HG03575 (cell line): ENCODE results near the gene SLC30A2.

Source experiments
- ATAC-seq: cut with Tn5 transposase; IDR thresholded peaks from one replicate; pipeline ENCODE4 v1.9.1; 2021; ENCODE audit not compliant: unreplicated experiment, insufficient number of reproducible peaks, low FRiP score; ENCODE audit errors: extremely low read depth

SLC30A2 gene

DNA sequence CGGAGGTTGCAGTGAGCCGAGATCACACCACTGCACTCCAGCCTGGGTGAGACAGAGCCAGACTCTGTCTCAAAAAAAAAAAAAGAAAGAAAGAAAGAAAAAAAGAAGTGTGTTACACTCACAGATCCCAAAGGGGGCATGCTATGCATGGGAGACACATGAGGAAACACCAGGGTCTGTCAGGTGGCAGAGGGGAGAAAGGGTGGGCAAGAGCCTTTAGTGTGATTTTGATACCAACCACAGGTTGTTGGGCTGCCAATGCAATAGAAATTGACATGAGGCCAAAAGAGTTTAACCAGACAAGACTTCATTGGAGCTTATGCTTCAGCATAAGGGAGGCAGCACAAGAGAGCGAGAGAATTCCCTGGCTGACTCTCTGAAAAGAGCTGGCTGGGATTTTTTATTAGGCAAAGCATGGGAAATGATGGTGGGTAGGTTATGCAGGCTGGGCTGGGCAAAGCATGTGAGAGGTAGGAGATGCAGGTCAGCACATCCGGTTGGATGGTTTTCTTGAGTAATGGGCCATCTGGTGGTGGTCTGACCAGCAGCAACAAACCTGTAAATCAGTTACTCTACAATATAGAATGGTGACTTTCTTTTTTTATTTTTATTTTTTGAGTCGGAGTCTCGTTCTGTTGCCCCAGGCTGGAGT lies 36.0 kb downstream of the SLC30A2 start:
- ATAC-seq: no peak

DNA sequence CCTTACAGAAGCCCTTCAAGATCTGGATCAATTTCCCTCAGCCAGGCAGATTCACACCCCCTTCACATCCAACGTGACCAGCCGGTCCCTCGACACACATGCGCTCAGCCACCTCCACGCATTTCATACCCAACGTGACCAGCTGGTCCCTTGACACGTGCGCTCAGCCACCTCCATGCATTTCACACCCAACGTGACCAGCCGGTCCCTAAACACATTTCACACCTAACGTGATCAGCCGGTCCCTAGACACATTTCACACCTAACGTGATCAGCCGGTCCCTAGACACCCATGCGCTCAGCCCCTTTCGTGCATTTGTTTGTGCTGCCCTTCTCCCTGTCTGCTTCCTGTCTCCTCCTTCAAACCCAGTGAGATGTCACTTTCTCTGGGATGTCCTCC lies 39.2 kb downstream of the SLC30A2 start:
- no peak for ATAC-seq

DNA sequence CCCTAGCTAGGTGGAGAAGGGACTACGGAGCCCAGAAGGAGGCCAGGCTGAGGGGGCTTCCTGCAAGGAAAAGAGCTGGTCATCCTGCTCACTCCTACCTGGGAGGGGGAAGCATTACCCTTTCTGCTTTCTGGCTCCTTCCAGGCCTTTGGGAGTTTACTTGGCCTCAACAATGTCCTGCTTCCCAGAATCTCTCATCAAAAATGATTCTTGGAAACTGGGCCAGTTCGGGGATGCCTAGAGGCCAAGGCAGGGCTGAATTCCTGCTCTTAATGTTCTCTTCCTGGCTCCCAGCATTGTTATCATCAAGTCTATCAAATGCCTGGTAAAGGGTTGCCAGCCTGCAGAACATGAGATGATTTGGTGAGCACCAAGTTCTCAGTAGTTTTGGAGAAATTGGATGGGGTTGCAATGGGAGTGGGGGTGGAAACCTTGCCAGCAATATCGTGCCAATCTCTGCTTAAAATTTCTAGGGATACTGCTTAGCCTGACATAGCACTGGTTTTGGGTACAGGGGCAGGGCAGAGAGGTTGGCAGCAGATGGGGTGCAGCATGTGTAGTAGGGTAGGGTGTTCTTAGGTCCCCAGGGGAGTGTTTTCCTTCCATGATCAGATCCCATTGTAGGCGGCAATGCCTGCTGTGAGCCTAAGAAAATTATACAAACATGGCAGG lies 40.3 kb downstream of the SLC30A2 start:
- no peak for ATAC-seq

DNA sequence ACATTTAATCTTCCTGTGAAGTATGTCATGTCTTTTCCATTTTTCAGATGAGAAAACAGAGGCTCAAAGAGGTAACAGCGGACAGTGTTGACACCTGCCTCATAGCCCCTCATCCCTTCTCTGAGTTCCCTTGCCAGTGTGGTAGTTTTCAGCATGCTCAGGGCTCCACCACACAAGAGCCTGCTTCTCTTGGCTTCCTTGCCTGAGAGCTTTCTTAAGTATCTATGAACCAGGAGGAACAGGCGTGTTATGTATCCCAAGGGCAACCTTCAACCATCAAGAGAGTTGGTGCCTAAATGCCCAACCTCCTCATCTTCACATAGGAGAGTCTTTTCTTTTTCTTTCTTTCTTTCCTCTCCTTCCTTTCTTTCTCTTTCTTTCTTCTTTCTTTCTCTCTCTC lies 42.2 kb downstream of the SLC30A2 start:
- no peak for ATAC-seq

DNA sequence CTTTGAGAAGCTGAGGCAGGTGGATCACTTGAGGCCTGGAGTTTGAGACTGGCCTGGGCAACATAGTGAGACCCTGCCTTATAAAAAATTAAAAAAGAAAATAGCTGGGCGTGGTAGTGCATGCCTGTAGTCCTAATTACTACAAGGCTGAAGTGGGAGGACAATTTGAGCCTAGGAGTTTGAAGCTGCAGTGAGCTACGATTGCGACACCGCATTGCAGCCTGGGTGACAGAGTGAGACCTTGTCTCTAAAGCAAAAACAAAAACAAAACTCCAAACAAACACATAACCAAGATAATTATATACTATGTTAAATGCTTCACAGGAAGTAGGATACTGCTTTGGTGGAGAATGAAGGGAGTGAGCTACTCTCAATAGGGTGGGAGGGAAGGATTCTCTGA lies 42.7 kb downstream of the SLC30A2 start:
- ATAC-seq: no peak

DNA sequence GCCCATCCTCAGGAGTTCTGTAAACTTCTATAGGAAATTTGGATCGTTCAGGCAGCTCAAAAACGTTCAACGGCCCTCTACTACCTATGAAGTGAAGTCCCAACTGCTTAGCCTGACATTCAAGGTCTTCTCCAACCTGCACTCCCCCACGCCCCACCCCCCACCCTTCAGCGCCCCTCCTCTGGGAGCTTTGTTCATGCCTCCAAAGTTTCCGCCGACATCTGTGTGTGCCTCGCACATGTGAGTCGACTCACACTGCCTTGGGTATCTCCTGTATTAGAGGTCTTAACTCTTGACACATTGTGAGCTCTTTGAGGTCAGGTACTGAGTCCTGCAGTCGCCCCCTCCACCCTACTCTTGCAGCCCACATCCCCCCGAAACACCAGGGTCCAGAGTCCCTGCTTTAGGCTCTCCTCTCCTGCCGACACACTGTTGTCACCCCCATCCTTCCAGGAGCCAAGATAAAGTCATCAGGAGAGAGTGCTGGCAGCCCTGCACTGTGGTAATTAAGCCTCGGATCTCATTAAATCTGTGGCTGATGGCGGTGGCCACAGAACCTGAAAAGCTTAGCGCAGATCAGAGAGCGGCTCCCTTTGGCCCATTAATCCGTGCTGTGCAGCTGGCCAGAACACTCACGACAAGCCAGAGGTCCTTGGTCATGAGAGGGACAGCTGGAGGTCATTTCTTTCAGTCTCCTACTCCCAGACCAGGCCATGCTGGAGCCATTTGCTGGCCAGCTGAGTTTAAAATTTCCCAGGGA lies 46.7 kb downstream of the SLC30A2 start:
- ATAC-seq: no peak

DNA sequence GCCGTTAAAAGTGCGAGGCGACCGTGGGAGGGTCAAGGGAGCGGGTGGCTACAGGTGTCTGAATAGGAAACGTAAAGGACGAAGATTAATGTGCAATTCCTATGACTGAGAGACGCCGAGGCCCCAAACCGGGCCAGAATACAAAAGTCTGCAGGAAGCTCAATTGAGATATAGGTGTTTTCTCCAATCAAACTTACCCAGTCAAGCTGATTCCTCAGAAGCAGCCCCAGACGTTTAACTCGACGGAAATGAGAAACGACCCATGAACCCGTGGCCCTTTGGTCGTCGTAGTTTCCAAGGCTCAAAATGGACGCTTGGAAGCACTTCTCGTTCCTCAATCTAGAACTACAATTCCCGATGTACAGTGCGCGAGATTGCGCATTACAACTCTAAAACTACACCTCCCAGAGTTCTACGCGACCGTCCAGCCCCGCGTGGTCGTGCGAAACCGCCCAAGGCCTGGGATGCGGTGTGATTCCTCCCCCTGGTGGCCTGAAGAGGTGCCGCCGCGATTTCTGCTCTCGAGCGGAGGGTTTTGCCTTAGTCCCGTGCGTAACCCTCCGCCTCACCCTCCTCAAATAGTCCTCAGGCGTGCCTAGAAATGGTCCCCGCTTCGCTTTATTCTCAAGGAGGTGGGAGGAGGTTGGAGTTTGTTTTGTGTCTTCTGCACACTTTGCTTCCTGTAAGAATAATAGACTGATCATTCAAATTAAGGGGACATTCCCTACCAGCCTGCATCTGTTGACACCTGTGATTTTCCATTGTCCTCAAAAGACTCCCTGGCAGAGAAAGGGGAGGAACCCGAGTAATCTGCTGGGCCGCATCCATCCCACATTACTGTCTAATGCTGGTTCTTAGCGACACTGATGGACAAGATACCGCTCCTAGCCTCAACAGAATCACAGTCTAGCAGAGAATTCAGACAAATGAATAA lies 47.8 kb downstream of the SLC30A2 start, which contains the start of gene PAFAH2:
TSS of gene PAFAH2 (minus strand) at position 236 of the 934 bp plus-strand sequence. CDS start 7,247 bp downstream, outside the sequence.
- ATAC-seq: peak; percentile 58

DNA sequence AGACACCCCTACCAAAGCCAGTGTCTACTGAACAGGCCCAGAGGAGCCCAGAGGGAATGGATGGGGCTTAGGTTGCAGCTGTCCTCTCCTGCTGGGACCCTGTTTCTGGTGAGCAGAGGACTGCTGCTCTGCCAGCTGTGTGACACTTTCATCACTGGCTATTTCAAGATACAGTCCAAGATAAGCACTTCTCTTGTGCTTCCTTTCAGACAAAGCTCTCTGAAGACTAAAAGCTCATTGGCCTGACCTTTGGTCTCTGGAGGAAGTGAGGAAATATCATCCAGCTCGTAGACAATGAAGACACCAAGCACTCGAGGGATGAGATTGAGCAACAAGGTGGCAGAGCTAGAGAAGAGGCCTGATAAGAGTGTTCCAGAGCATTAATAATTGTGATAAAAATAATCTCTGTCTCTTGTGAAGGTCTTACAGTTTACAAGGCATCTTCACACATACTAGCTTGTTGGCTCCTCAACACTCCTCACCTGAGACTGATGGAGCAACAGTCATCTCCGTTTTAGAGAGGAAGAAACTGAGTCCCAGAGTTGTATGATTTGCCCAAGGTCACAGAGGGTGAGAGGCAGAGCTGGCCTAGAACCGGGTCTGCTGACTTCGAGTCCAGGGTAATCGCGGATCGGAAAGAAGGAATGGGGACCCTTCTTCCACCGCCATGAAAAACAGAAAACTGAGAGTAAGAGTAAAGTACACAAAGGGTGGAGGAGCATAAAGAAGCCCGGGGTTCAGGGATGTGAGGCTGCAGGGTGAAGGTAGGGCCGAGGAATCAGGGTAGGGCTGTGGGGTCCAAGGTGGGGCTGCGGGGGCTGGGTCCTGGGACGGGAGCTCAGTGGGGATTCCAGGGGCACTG lies 48.7 kb downstream of the SLC30A2 start:
- ATAC-seq: no peak

DNA sequence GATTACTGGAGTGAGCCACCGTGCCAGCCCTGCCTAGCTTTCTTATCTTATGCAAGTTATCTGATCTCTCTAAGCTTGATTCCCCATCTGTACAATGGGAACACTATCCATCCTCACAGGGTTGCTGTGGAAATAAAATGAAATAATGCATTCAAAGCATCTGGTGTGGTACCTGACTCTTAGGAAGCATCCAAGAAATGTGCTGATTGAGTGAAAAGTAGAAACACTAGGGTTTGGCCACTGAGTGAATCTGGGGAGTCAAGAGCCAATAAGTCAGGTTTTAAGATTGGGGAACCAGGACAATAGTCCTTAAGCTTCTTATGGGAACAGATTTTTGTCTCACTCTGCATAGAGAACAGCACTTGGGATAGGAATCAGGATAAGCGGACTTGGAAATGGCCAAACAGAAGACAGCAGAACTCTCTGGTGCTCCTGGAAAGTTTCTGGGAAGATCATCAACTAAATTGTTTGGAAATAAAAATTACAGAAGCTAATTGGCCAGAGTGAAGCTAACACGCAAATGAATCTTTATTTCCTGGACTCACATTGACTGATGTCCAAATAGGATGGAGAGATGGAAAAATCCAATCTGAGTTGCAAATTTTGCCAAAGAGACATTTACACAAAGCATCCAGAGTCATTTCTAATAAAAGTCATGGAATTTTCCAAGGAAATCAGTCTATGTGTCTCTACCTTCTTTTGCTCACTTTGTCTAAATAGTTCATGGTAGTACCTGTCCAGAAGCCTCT lies 51.3 kb downstream of the SLC30A2 start:
- ATAC-seq: no peak

DNA sequence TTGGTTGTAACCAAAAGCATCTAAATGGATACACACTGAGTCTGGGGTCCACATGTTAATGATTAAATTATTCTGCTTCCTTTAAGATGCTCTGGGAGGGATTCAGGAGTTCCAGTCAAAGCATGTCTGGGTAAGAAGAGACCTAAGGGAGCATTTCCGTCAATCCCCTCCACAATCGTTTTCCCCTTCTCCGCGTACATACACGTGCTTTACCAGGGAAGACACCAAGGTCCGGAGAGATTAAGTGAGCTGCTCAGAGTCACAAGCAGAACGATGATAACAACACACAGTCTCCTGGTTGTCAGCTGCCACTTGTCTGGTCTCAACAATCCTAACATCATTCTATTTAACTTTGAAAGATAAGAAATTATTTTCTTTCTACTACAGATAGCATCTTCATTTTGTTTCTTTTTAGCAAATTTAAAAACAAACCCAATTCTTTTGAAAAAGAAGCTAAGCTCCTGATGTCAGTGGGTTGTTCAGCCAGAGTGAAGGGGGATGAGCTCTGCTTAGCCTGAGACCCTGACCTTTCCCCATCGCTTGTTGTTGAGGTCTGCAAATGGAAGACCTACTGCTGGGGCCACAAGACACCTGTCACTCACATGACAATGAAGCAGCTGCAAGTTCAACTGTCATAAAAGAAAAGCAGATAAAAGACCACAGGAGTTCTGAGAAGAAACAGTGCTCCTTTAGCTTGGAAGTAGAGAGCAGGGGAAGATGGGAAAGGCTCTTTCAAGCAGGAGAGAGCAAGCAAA lies 52.5 kb downstream of the SLC30A2 start:
- ATAC-seq: no peak

DNA sequence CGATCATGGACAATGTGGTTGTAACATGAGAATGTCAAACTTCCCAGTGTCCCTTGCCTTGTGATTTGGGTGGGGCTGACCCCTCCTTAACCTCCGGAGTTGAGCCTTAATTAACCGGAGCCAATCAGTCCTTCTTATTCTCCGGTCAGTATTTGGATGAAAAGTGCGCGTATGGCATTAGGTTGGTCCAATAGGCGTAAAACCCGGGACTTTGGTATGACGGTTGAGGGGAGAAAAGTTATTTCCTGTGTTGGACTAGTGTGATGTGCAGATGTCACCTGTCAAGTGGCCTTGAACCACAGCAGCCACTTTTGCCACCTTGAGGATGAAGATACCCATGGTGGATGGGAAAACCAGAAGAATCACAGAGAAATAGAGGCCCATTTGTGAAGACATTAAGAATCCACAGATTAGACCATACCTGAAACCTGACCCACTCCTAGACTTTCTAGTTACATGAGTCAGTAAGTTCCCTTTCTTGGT lies 53.2 kb downstream of the SLC30A2 start:
- ATAC-seq: no peak

DNA sequence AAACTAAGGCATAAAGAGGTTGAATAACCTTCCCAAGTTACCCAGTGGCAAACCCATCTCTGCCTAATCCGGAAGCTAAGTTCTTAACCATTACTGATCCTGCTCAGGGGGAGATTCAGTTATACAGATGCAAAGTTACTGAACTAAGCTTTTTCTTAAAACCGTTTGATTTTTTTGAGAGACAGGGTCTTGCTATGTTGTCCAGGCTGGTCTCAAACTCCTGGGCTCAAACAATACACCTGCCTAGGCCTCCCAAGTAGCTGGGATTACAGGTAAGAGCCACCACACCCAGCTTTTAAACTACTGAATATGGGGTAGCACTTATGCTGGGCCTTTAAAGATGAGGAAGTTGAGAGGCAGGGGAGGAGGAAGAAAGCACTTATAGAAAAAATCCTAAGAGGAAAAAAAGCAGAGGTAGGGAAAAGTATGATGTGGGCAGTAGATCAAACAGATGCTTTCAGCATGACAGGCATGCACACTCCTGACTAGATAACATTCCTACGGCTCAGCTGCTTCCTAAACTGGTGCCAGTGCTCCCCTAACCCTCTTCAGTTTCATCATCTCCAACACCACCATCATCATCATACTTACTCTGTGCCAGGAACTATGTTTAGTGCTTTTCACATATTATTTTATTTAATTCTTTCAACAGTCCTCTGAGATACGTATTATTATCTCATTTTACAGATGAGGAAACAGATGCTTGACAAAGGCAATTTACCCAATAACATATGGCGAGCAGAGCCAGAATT lies 53.8 kb downstream of the SLC30A2 start:
- ATAC-seq: no peak

DNA sequence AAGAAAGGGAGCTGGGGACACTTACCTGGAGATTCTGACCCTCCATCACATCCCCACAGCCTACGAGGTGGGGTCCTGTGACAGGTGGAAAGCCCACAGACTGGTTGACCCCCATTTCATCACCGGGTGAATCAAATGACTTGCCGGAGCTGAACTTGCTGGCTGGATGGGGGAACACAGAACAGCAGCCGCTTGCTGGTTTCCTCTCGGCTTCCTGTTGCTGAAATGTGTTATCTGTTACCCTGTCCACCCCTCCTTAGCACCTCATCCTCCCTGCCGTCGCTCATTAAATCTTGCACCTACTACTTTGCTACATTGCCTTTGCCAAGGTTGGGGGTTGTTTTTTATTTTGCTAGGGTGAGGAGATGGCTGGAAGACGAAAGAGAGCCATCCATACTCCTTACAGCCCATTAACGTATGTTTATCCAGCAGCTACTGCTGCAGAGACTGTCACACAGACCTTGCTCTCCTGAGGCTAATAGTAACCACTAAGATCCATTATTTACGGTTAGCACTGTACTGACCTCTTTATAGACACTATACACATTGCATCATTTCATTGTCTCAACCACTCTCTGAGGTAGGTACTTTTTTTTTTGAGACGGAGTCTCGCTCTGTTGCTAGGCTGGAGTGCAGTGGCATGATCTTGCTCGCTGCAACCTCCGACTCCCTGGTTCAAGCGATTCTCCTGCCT lies 55.1 kb downstream of the SLC30A2 start:
- ATAC-seq: no peak

DNA sequence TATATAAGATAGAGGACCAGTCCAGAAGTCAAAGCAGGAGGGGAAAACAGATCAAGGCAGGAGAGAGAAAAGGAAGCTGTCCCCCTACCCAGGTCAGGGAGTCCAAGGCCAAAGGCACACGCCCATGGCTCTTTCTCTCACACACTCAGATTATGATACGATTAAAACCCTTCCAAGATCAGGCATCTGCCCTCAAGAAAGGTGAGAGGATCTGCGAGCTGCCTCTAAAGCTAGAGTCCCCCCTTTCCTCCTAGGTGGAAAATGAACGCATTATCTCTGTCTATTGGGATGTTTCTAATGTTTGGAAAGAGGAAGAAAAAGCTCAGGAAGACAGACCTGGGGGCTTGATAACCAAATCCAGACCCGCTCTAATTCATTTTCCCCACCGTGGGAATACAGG lies 55.7 kb downstream of the SLC30A2 start:
- ATAC-seq: no peak

DNA sequence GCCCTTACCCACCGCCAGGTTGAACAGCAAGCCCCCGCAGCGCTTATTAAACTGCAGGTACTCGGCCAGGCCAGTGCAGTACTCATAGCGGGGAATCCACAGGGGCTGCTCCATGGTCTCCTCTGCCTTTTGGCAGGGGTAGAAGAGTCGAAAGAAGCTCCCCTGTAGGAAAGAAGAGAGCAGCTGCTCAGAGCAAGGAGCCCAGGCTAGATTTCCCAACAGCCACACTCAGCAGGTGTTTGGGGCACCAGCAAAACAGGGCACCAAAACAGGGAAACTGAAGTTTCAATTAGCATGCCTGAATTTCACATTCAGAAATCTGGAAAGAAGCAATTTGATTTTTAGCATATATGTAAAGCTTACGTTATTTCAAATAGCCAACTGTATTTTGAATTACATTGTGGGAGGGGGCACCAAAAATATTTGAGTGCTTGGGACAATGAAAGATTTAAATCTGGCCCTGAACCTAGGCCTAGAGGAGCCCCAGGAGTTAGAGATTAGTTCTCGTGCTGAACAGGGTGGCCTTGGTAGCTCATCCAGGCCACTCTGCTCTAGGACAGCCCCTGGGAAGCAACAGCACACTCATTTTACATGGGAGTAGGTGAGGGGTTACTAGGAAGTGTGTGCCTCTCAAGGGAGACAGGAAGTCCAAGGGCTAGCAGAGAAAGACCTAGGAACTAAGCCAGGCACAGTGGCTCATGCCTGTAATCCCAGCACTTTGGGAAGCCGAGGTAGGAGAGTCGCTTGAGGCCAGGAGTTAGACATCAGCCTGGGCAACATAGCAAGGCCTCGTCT lies 56.3 kb downstream of the SLC30A2 start:
- no peak for ATAC-seq
